Measurements from ENCODE around the gene CERK.
"Not testable (repeated sequence)": the region's sequence is repeated elsewhere in the genome, so short reads cannot be mapped to it uniquely, and the experiment has no call there.

Gene CERK

GRCh38 chr22:46748908-46749675, 11.0 kb upstream of the CERK start:
- DNase-seq = peak; percentile 59

- no peak for DNase-seq
These were observed 10.3 kb upstream of the CERK start for GRCh38 chr22:46748206-46748907.

- no peak for DNase-seq
These were observed 9.6 kb upstream of the CERK start for GRCh38 chr22:46747646-46748045.

- DNase-seq = no peak
These were observed 8.6 kb upstream of the CERK start for GRCh38 chr22:46746620-46747019.

GRCh38 chr22:46746192-46746591, 8.1 kb upstream of the CERK start:
- no peak for DNase-seq

GRCh38 chr22:46744581-46744980, 6.5 kb upstream of the CERK start:
- no peak for DNase-seq

GRCh38 chr22:46742576-46743221, 4.6 kb upstream of the CERK start:
- no peak for DNase-seq

GRCh38 chr22:46741974-46742519, 4.0 kb upstream of the CERK start:
- DNase-seq = no peak

GRCh38 chr22:46740910-46741780, 3.1 kb upstream of the CERK start:
- no peak for DNase-seq

- DNase-seq = peak; percentile 76
These were observed 1.2 kb upstream of the CERK start for GRCh38 chr22:46739094-46739870.

GRCh38 chr22:46738647-46739093, 618 bp upstream of the CERK start:
- DNase-seq = peak; percentile 24

GRCh38 chr22:46737105-46737975, 712 bp downstream of the CERK start:
- peak; percentile 72 for DNase-seq

GRCh38 chr22:46736705-46737104, 1.3 kb downstream of the CERK start:
- DNase-seq = no peak

- DNase-seq = no peak
These were observed 2.1 kb downstream of the CERK start for GRCh38 chr22:46735747-46736608.

- peak; percentile 57 for DNase-seq
These were observed 3.1 kb downstream of the CERK start for GRCh38 chr22:46734830-46735453.

GRCh38 chr22:46734213-46734722, 3.8 kb downstream of the CERK start:
- DNase-seq = not testable (repeated sequence)

- DNase-seq = no peak
These were observed 5.5 kb downstream of the CERK start for GRCh38 chr22:46732513-46732912.

- no peak for DNase-seq
These were observed 6.0 kb downstream of the CERK start for GRCh38 chr22:46732041-46732379.
